GM12873 (cell line): ENCODE results near the gene OMA1.
A peak's percentile ranks its signal among the peaks of the same experiment; 100 is the strongest.

ENCODE experiments used
- TF ChIP-seq, protein P1 (sequence below): IDR thresholded peaks from 2 replicates; pipeline ENCODE4 v1.5.1; 2012; ENCODE audit warnings: low read depth, mild to moderate bottlenecking, moderate library complexity, low read length, control low read depth; ENCODE audit not compliant: insufficient read depth; ENCODE audit errors: missing control alignments

The OMA1 gene

GRCh38 chr1:58539553-58539952, 7.0 kb downstream of the OMA1 start:
- TF ChIP-seq, protein P1, sequence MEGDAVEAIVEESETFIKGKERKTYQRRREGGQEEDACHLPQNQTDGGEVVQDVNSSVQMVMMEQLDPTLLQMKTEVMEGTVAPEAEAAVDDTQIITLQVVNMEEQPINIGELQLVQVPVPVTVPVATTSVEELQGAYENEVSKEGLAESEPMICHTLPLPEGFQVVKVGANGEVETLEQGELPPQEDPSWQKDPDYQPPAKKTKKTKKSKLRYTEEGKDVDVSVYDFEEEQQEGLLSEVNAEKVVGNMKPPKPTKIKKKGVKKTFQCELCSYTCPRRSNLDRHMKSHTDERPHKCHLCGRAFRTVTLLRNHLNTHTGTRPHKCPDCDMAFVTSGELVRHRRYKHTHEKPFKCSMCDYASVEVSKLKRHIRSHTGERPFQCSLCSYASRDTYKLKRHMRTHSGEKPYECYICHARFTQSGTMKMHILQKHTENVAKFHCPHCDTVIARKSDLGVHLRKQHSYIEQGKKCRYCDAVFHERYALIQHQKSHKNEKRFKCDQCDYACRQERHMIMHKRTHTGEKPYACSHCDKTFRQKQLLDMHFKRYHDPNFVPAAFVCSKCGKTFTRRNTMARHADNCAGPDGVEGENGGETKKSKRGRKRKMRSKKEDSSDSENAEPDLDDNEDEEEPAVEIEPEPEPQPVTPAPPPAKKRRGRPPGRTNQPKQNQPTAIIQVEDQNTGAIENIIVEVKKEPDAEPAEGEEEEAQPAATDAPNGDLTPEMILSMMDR = no peak

DNA sequence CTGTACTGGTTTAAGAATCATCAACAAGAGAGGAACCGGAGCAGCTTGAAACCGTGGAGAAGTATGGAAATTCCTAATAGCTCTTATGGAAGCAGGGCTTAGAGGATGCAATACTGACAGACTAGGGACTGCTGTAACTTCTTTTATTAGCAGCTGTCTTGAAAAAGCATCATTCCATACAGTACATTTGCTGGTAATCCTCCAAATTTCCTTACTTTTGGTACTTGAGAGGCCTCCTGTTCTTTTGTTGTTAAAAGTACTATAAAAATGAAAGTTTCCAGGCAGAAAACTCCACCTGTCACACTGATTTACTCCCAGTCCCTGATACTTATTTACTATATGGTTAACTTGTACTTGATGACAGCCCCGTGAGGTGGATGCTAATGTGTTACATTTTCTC, 7.7 kb downstream of the OMA1 start:
- TF ChIP-seq, protein P1 = no peak

DNA sequence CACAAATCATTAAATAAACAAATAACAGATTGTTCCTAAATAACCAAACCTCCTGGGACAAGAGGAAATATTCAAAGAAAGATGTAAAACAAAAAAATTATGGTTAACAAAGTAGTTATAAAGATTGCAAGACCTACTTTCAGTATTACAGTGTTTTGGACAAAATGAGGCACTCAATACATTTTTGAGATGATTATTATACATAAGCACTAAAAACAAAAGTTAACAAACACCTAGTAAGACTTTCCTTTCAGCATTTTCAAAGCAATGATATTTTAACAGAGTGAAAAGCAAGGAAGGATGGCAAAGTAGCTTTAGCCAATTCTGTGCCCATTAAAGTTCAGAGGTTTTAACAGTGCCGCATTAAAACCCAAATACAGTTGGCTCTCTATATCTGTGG, 17.2 kb downstream of the OMA1 start:
- TF ChIP-seq, protein P1 = no peak

- TF ChIP-seq, protein P1 = no peak
These were observed 18.0 kb downstream of the OMA1 start for GRCh38 chr1:58528518-58528917.

- TF ChIP-seq, protein P1 = no peak
These were observed 22.1 kb downstream of the OMA1 start for GRCh38 chr1:58524353-58524945.

- TF ChIP-seq, protein P1 = peak; percentile 53
These were observed 30.6 kb downstream of the OMA1 start for GRCh38 chr1:58515794-58516401.

DNA sequence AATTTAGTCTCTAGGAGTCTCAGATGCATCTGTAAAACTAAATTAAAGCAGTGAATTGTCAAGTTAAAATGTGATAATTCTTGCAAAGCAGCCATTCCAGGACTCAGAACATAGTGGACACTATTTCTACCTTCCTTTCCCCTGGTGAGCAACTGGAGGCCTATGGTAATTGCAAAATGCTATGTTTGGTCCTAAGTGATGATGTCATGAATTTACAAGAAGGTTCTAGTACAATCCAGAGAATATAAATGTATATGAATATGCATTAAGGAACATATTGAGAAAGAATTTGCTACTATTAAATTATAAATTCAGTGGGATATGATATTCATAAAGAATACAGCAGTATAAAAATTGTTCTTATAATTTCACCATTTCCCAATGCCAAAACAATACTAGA, 32.6 kb downstream of the OMA1 start:
- TF ChIP-seq, protein P1 = no peak
